GM12801 (cell line): Measurements from ENCODE around the gene FHIT.

ENCODE experiments used
- CTCF ChIP-seq: IDR thresholded peaks from one replicate; pipeline ENCODE4 v1.5.1; 2011; ENCODE audit warnings: control low read depth; ENCODE audit not compliant: insufficient read length; ENCODE audit errors: extremely low read depth

The FHIT gene

GRCh38 chr3:60703956-60704736 is 547.1 kb downstream of the FHIT start:
- no peak for TF ChIP-seq CTCF

DNA sequence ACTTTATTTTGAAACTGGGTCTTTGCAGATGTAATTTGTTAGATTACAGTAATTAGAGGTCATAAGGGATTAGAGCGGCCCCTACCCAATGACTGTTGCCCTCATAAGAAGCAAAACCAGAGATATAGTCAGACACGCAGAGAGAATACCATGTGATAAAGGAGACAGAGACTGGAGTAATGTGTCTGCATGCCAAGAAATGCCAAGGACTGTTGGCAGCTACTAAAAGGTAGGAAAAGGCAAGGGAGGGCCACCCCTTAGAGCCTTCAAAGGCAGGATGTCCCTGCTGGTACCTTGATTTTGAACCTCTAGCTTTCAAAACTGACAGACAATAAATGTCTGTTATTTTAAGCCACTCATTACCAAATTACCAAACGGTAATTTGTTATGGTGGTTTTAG is 548.2 kb downstream of the FHIT start:
- no peak for TF ChIP-seq CTCF

DNA sequence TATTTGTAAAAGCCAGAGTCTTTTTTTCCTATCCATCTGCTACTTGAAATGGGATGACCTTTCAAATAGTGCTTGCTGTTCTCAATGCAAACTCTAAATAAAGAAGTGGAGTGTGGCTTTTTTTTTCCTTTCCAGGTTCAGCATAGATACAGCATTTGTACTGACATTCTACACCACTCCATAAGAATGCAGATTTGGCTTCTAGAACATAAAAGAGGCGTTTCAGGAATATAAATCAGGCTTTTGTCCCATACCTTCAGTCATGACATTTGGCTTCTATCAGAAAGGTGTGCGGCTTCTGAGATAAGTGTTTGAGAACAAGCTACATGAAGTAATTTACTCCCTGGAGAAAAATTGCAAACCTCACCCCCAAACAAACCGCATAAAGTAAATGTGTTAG is 553.1 kb downstream of the FHIT start:
- TF ChIP-seq CTCF: no peak

GRCh38 chr3:60697132-60697531 is 554.1 kb downstream of the FHIT start:
- no peak for TF ChIP-seq CTCF

DNA sequence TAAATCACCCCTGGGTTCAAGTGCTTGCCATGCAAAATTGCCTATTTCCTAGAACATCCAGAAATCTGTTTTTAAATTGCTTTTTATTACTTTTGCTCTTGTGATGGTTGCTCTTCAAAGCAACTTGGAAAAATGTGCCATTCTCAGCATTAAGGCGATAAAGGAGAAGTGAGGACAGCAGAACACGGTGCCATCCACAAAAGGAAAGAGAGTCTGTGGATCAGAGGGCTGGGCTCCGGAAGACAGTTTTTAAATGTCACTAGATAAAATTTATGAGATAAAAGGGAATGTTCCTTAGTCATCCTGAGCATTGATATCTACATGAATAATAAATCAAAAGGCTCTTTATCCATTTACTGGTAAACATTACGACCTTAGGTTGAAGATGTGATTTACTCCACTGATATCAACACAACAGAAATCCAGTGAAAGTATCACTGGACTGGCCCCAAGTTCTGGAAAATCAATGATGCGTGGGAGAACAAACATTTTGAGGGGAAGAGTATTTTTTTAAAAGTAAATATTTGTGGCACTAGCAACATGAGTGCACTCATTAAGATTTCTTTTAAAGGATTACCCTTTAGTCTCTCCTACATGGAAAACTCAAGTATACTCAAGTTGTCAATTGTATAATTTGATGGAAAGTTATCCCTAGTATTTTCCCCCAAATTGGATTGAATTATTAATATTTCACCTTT is 554.7 kb downstream of the FHIT start:
- TF ChIP-seq CTCF: no peak

DNA sequence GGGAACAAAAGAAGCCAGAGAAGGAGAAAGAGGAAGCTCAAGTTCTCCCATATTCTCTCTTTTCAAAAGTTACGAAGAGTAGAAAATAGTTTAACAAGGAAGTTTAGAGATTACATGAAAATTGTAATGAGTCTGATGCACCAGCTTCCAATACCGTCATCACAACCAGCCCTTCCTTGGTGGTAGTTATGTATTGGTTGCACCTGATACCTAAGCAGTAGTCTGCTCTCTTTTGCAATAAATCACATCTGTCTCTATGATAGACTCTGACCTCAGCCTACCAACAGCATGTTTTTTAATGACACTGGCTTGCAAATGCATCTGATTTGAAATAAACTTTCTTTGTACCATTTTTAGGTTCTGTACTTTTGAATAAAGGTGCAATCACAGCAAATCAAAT is 575.8 kb downstream of the FHIT start:
- no peak for TF ChIP-seq CTCF

GRCh38 chr3:60674870-60675269 is 576.4 kb downstream of the FHIT start:
- TF ChIP-seq CTCF: no peak
